Activated CD4-positive, alpha-beta T cell treated with anti-CD3 and anti-CD28 coated beads for 24 hours (primary cell): Measurements from ENCODE around the gene TESK2.
"Not testable (repeated sequence)": the region's sequence is repeated elsewhere in the genome, so short reads cannot be mapped to it uniquely, and the experiment has no call there.

Source experiments
- DNase-seq, 2 donors: peaks; one replicate each; pipeline ENCODE4 v3.0.0-alpha.2; 2020; ENCODE audit warnings: low read depth in 2 of 2

The TESK2 gene, protein sequence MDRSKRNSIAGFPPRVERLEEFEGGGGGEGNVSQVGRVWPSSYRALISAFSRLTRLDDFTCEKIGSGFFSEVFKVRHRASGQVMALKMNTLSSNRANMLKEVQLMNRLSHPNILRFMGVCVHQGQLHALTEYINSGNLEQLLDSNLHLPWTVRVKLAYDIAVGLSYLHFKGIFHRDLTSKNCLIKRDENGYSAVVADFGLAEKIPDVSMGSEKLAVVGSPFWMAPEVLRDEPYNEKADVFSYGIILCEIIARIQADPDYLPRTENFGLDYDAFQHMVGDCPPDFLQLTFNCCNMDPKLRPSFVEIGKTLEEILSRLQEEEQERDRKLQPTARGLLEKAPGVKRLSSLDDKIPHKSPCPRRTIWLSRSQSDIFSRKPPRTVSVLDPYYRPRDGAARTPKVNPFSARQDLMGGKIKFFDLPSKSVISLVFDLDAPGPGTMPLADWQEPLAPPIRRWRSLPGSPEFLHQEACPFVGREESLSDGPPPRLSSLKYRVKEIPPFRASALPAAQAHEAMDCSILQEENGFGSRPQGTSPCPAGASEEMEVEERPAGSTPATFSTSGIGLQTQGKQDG

DNA sequence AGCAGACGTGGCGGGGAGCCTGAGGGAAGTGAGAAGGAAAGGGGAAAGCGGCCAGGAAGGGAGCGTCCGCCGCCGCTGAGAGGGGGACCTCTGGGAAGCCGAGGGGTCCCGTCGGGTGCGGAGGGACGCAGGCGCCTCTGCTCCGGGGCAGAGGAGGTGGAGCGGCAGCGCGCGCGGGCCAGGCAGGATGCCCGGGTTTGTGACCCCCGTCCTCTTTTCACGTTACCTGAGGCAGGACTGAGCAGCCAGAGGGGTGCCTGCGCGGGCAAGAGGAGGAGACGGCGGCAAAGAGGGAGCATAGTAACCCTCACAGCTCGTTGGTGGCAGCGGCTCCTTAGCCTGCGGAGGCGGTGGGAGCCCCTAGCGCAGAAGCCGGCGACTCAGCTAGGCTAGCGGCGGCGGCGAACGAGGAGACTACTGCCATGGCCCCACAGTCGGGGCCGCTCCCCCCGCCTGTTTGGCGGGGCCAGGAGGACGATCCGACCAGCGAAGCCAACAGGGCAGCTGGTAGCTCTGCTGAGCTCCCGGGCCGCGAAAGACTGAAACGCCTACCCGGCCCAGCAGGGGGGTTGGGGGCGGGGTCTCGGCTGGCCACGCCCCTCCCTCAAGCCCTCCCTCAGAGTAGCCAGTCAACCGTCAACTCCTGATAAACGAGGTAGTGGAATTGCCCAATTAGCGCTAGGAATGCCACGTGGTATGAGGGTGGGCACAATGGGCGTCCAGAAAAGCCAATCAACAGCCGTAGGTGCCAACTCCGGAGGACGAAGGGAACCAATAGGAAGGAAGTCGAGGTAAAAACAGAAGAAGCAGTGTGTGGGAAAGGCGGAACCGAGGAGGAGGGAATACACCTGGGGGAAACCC, at the start of gene TESK2:
TSS of gene TESK2 (minus strand) at position 538 of the 861 bp plus-strand sequence. CDS start 33,378 bp downstream, outside the sequence.
- peak; percentile 84 to 86 for DNase-seq

DNA sequence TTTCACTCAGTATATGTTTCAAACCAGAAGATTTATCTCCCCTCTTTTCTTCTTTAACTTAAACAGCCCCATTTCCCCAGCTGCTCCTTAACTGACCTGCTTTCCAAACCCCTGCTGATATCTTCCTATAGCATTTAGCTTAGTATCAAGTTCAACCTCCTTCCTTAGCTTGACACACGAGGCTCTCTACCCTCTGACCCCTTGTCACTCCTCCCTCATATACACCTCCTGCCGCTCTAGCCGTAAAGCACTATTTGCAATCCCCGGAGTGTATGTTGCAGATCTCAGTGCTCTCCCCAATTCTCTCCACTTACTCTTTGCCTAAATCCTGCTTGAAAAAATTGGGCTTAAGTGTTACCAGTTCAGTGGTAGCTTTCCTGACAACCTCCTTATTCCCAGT, 45.9 kb upstream of the TESK2 start:
- DNase-seq = no peak

DNA sequence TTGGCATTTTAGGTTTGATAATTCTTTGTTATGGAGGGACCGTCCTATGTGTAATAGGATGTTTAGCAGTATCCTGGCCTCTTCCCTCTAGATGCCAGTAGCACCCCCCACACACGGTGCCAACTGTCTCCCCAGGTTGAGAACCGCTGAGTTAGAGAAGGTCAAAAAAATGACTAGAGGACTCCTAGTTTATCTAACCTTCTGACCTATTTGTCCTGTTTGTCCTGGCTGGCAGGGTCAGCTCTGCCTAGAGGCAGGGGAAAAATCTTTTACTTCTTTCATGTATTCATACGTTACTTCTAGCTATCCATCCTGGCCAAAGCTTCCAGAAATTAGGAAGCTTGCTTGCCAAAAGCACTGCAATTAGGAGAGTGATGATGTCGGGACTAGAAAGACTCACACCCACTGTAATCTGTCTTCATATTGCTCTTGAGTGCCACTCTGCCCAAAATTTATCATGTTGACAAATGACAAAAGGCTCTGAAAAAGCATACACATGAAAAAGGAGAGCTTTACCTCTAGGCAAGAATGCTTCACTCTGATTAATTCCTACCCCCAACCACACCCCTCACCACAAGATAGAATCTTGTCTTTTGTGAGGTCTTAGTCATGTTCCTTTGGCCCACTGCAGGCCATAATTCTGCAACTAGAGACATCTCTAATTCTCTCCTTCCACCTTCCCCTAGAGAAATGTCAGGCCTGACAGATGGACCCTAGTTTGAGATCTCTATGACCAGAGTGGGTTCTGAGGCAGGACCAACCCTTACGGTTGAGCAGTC, 45.2 kb upstream of the TESK2 start:
- no peak for DNase-seq

DNA sequence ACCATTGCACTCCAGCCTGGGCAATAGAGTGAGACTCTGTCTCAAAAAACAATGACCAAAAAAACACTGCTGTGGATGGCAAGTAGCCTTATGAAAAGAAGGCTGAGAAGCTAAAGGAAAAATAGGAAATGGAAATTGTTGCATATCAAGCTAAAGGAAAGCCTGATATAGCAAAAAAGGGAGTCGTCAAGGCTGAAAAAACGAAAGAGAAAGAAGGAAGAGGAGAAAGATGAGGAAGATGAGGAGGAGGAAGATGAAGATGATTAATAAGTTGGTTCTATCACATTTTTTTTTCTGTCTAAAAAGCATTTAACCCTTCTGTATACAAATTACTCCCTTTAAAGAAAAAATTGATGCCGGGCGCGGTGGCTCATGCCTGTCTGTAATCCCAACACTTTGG, 40.9 kb upstream of the TESK2 start:
- no peak for DNase-seq

DNA sequence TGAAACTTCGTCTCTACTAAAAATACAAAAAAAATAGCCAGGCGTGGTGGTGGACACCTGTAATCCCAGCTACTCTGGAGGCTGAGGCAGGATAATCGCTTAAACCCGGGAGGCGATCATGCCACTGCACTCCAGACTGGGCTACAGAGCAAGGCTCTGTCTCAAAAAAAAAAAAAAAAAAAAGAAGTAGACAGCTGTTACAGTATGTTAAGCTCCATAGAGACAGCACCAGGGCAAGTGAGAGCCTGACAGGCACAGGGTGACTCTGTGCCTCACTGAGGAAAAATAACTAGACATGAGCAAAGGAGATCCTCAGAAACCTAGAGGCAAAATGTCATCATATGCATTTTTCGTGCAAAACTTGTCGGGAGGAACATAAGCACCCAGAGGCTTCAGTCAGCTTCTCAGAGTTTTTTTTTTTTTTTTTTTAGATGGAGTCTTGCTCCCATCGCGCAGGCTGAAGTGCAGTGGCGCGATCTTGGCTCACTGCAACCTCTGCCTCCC, 39.7 kb upstream of the TESK2 start:
- DNase-seq = no peak

- no peak for DNase-seq
Observed at GRCh38 chr1:45526135-45526644, 35.2 kb upstream of the TESK2 start.

- DNase-seq = not testable (repeated sequence)
Observed at GRCh38 chr1:45523975-45524374, 33.0 kb upstream of the TESK2 start.

- DNase-seq = not testable (repeated sequence)
Observed at GRCh38 chr1:45523516-45523915, 32.6 kb upstream of the TESK2 start.

DNA sequence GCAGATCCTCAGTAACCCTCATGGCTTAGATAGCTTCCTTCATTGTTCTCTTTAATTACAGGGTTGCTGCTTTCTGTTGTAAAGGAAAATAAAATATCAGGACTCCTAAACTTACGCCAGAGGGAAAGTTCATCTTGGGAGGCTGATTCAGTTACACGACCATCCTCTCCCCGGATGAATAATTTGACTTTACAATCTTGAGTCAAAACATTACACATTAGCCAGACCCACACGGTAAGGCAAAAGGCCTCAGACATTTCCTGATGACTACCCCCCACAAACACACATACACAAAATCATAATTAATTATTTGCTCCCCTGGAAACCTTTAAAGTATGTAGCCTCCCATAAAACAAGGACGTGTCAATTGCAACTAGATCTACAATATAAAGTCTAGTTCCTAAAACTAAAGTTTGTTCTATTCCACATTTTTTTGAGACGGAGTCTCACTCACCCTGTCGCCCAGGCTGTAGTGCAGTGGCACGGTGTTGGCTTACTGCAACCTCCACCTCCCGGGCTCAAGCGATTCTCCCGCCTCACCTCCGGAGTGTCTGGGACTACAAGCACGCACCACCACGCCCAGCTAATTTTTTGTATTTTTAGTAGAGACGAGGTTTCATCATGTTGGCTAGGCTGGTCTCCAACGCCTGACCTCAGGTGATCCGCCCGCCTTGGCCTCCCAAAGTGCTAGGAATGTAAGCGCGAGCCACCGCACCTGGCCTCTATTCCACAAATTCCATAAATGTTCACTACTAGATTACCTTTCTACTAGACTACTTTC, 31.6 kb upstream of the TESK2 start:
- no peak for DNase-seq

DNA sequence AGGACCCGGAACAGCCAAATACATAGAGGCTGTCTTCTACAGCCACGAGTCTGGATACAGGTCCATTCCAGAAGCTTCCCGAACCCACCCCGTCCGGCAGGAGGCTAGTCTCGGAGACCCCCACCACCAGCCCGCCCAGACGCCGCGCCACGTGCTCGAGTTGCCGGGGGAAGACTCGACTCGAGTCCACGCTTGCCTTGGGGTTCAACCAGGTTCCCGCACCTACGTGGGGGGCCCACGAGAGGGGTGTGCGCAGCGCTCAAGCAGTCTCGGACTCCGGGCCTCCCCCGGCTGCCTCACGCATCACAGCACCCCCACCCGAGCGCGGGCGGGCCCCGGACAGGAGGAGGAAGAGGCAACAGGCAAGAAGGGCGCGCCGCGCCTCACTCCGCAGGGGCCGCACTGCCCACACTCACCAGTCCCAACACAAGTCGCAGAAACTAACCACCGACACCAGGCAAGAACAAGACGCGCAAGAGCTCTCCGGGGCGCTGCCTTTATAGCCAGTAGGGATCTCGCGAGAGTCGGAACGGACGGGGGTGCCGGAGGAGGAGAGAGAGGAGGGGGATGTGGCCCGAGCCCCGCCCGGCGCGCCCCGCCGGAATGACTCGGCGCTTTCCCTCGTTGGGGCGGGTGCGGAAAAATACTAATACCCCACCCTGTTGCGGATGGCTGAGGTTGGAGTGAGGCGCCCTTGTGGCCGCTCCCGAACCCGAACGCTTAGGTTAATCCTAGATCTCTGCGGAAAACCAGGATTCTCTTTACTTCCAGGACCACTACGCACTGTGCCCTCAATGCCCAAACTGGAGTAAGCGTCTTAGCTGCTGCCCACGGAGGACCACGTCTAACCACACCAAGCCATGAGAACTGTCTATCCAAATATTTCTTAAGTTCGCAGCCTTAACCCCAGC, 30.7 kb upstream of the TESK2 start, which contains the start of gene PRDX1:
TSS of gene PRDX1 (minus strand) at position 472 of the 911 bp plus-strand sequence. CDS start 2,841 bp downstream, outside the sequence.
- peak; percentile 98 for DNase-seq

GRCh38 chr1:45519774-45520173, 28.8 kb upstream of the TESK2 start:
- DNase-seq = not testable (repeated sequence)

GRCh38 chr1:45518910-45519309, 27.9 kb upstream of the TESK2 start:
- no peak for DNase-seq

GRCh38 chr1:45518366-45518765, 27.4 kb upstream of the TESK2 start:
- not testable (repeated sequence) for DNase-seq

- no peak for DNase-seq
Observed at GRCh38 chr1:45516465-45516864, 25.5 kb upstream of the TESK2 start.

GRCh38 chr1:45516036-45516435, 25.1 kb upstream of the TESK2 start:
- DNase-seq = no peak

GRCh38 chr1:45513532-45514260, 22.7 kb upstream of the TESK2 start:
- DNase-seq = not testable (repeated sequence)

DNA sequence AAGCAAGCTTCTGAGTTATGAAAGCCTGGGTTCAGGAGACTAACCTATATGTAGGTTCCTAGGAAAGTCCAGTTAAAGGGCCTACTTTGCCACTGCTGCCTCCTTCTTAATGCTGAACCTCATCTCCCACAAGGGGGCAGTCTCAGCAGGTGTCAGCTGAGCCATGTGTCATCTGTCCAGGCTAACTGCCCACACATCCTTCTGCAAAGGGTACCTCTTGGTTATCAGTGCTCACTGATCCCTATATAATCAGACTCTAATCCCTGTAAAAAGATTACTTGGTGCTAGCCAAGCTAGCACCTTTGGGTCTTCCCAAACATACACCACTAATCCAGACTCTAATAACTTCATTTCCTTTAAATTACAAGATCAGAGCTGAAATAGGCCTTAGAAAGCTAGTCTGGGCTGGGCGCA, 21.7 kb upstream of the TESK2 start:
- peak; percentile 32 to 43 for DNase-seq

DNA sequence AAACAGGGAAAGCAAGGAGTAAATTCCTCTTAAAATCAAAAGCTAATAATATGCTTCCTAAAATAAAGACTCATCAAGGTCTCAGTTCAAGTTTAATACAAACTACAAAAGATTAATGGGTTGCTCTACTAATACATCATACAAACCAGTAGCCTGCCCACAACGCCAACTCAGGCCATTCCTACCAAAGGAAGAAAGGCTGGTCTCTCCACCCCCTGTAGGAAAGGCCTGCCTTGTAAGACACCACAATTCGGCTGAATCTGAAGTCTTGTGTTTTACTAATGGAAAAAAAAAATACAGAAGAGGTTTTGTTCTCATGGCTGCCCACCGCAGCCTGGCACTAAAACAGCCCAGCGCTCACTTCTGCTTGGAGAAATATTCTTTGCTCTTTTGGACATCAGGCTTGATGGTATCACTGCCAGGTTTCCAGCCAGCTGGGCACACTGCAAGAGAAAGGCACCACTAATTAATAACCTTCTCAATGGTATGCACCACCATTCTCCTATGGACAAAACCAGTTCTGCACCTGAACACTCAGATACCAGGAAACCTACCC, 20.1 kb upstream of the TESK2 start:
- DNase-seq = no peak
